ENCODE data around the gene KIF21A. TPM values are rescaled to one million over a fixed set of nuclear protein-coding genes. Genes with fewer than 3 reads are reported as not detected.

The KIF21A gene
- total and polyA plus RNA-seq, 2 of the 13 experiments (the other 11 are each of a cell fraction or from before 2014, with no cell fraction given), result 20.6 to 39.7 TPM

- TF ChIP-seq ZBTB4 (CRISPR knock-in tag; IDR thresholded peaks at IDR 0.05; ENCODE audit: borderline replicate concordance) (no peak), ZNF317 (CRISPR knock-in tag; IDR thresholded peaks at IDR 0.05) (no peak), FOXM1 (CRISPR knock-in tag; IDR thresholded peaks at IDR 0.05) (no peak), GFI1 (CRISPR knock-in tag; IDR thresholded peaks at IDR 0.05; ENCODE audit: borderline replicate concordance) (peak; percentile 58; the same call in 1 of the 2 replicates), ZNF296 (CRISPR knock-in tag; conservative IDR thresholded peaks at IDR 0.05) (no peak), RERE (CRISPR knock-in tag; IDR thresholded peaks at IDR 0.05; ENCODE audit: low read depth) (no peak), MYC (CRISPR knock-in tag; IDR thresholded peaks at IDR 0.05; ENCODE audit: borderline replicate concordance) (no peak), ZNF318 (CRISPR knock-in tag; IDR thresholded peaks at IDR 0.05) (no peak), RCOR2 (CRISPR knock-in tag; IDR thresholded peaks at IDR 0.05) (peak; percentile 85), ZNF577 (CRISPR knock-in tag; IDR thresholded peaks at IDR 0.05; ENCODE audit: borderline replicate concordance, low read depth) (no peak), U2AF1 (optimal IDR thresholded peaks at IDR 0.05; ENCODE audit: low read depth, low read length) (no peak)
These were observed 15.5 kb downstream of the KIF21A start (continued) for GRCh38 chr12:39427360-39427808.
